Liver (tissue), 9 donors: ENCODE measurements around the gene SEC62. TPM values are rescaled to one million over a fixed set of nuclear protein-coding genes. Genes with fewer than 3 reads are reported as not detected.
A peak's percentile ranks its signal among the peaks of the same experiment; 100 is the strongest.

Experiments used
- DNase-seq: peaks from one replicate; pipeline ENCODE4 v3.0.0-alpha.2; 2017; ENCODE audit warnings: low spot score
- H3K27ac ChIP-seq, 2 donors: one replicate each; pipeline ENCODE4 v1.7.0; 2013; ENCODE audit warnings: inconsistent platforms in 2 of 2, low read length in 2 of 2, control low read depth in 1 of 2, low read depth in 1 of 2, mild to moderate bottlenecking in 1 of 2
- H3K27me3 ChIP-seq, 4 donors: one replicate each; pipeline versions ENCODE4 v1.6.1 to v1.7.0; 2013; ENCODE audit warnings: low read length in 3 of 4, inconsistent platforms in 1 of 4, mild to moderate bottlenecking in 1 of 4, moderate library complexity in 1 of 4; ENCODE audit not compliant: control insufficient read depth in 4 of 4, insufficient read depth in 4 of 4
- H3K36me3 ChIP-seq, 4 donors: one replicate each; pipeline versions ENCODE4 v1.6.1 to v1.7.0; 2013; ENCODE audit warnings: low read length in 3 of 4, mild to moderate bottlenecking in 3 of 4, low read depth in 1 of 4, moderate library complexity in 1 of 4; ENCODE audit not compliant: control insufficient read depth in 4 of 4, insufficient read depth in 3 of 4
- H3K4me1 ChIP-seq, 4 donors: one replicate each; pipeline versions ENCODE4 v1.6.1 to v1.7.0; 2013; ENCODE audit warnings: low read length in 3 of 4, mild to moderate bottlenecking in 3 of 4, moderate library complexity in 1 of 4; ENCODE audit not compliant: control insufficient read depth in 4 of 4, insufficient read depth in 4 of 4
- H3K4me3 ChIP-seq, 3 donors: one replicate each; pipeline versions ENCODE4 v1.6.1 to v1.7.0; 2013; ENCODE audit warnings: low read length in 3 of 3, control low read depth in 1 of 3, low read depth in 1 of 3, mild to moderate bottlenecking in 1 of 3
- H3K9ac ChIP-seq, 2 donors: one replicate each; pipeline ENCODE4 v1.7.0; 2013; ENCODE audit warnings: low read length in 2 of 2, mild to moderate bottlenecking in 2 of 2, moderate library complexity in 2 of 2, control low read depth in 1 of 2, low read depth in 1 of 2
- H3K9me3 ChIP-seq, 4 donors: one replicate each; pipeline versions ENCODE4 v1.6.1 to v1.7.0; 2013; ENCODE audit warnings: low read length in 3 of 4; ENCODE audit not compliant: control insufficient read depth in 4 of 4
- FOXA1 ChIP-seq: IDR thresholded peaks from 2 replicates; pipeline ENCODE4 v1.6.1; 2016; ENCODE audit warnings: antibody characterized with exemption
- FOXA2 ChIP-seq: IDR thresholded peaks from 2 replicates; pipeline ENCODE4 v1.6.1; 2016; ENCODE audit warnings: antibody characterized with exemption
- GABPA ChIP-seq, 2 donors: IDR thresholded peaks in 1 of 2; conservative IDR thresholded peaks in 1 of 2; 2 replicates each; pipeline ENCODE4 v1.6.1; 2016; ENCODE audit warnings: antibody characterized with exemption in 2 of 2, mild to moderate bottlenecking in 1 of 2, moderate library complexity in 1 of 2
- JUND ChIP-seq, 2 donors: IDR thresholded peaks; 2 replicates each; pipeline ENCODE4 v1.6.1; 2016; ENCODE audit warnings: antibody characterized with exemption in 2 of 2
- NR2F2 ChIP-seq: IDR thresholded peaks from 2 replicates; pipeline ENCODE4 v1.6.1; 2016; ENCODE audit warnings: antibody characterized with exemption
- RAD21 ChIP-seq, 2 donors: IDR thresholded peaks; 2 replicates each; pipeline ENCODE4 v1.6.1; 2016; ENCODE audit warnings: antibody characterized with exemption in 2 of 2, mild to moderate bottlenecking in 2 of 2
- RXRA ChIP-seq, 2 donors: IDR thresholded peaks; 2 replicates each; pipeline ENCODE4 v1.6.1; 2017 to 2018; ENCODE audit warnings: antibody characterized with exemption in 2 of 2, mild to moderate bottlenecking in 1 of 2
- SP1 ChIP-seq: IDR thresholded peaks from 2 replicates; pipeline ENCODE4 v1.6.1; 2018; ENCODE audit warnings: antibody characterized with exemption, mild to moderate bottlenecking
- TAF1 ChIP-seq: conservative IDR thresholded peaks from 2 replicates; pipeline ENCODE4 v1.6.1; 2016; ENCODE audit warnings: antibody characterized with exemption, mild to moderate bottlenecking
- WGBS: extraction: QIAGEN DNeasy Blood & Tissue Kit; methylation state at CpG from one replicate; pipeline ENCODE4 v1.1.7; 2013; 5-methylcytosine and 5-hydroxymethylcytosine counted together
- polyA plus RNA-seq, 2 donors: library from polyadenylated mRNA; stranded (reverse) in 1 of 2; unstranded in 1 of 2; fragments of 200-250 nt in 1 of 2; fragments of >200 nt in 1 of 2; fragmentation: Nextera tagmentation in 1 of 2; extraction: Ambion mirVana in 1 of 2; gene quantifications; one replicate each; pipeline versions ENCODE4 v1.2.1 to v1.2.3, GENCODE V29; 2013 to 2015
- total RNA-seq, 2 donors: library from RNA; depleted of rRNA; stranded (reverse); fragments of >200 nt; gene quantifications; one replicate each; pipeline ENCODE4 v1.2.3, GENCODE V29; 2014
- TF ChIP-seq, protein P1 (sequence below): IDR thresholded peaks from 2 replicates; pipeline ENCODE4 v1.6.1; 2016; ENCODE audit warnings: antibody characterized with exemption
- TF ChIP-seq, protein P2 (sequence below): IDR thresholded peaks from 2 replicates; pipeline ENCODE4 v1.6.1; 2016; ENCODE audit warnings: antibody characterized with exemption
- TF ChIP-seq, protein P3 (sequence below): fragments of 150-350 bp; IDR thresholded peaks from 2 replicates; pipeline ENCODE4 v1.5.1; 2017; ENCODE audit warnings: improper control_type of control experiment, low read depth, low read length; ENCODE audit not compliant: missing input control
- TF ChIP-seq, protein P4 (sequence below): IDR thresholded peaks from 2 replicates; pipeline ENCODE4 v1.6.1; 2016; ENCODE audit warnings: antibody characterized with exemption
- TF ChIP-seq, protein P5 (sequence below): IDR thresholded peaks from 2 replicates; pipeline ENCODE4 v1.6.1; 2016; ENCODE audit warnings: antibody characterized with exemption, mild to moderate bottlenecking
- donor health status: healthy.
- donor health status: healthy.
- donor health status: healthy.
- donor health status: healthy.
- donor health status: healthy.

Gene SEC62
- total and polyA plus RNA-seq, 4 donors, result 40.1 to 200 (median 63.3) TPM

DNA sequence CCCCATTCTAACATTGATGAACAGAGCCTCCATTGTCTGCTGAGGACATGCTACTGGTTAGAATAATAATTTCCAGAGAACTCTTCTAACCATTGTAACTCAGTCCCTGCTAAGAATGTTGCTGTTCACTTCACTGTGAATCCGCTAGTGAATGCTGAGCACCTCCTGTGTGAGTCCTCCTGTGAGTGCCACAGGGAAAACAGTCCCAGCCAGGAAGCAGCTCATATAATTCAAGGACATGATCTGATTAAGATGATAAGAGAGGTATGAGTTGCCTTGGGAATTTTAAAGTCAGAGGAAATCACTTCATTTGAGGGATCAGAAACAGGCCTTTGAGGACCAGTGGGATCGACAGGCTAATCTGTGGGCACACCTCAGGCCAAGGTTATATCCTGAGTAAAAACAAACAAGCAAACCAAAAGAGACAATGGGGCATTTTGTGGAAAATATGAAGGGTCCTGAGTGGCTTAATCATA lies 37.3 kb downstream of the SEC62 start:
- 83% methylated on average over 2 of the region's 2 CpGs for WGBS

DNA sequence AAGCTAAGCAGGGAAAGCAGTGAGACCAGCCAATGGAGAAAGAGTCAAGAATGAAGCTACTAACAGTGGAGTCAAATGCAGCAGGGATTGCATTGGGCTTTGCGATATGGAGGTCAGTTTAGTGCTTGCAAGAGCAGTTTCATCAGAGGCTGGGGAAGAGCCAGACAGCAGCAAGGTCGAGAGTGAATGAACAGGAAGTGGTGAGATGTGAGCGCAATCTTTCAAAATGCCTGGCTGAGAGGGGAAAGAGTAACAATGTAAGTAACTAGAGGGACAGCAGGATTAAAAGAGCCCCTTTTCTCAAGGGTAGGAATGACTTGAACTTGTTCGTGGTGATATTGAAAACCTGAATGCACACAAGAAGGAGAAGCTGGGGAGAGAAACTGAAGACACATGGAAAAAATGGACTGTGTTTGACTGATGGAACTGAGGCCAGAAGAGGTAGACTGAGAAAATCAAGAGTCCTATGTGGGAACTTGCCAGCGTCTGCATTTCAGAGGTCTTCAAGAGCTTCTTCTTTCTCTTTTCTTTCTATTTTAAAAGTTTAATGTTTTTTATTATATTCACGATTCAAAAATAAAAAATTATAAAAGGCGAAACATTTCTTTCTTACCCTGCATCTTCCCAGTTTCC lies 40.5 kb downstream of the SEC62 start:
- no peak overlapping the region for H3K4me3 ChIP-seq
- no peak overlapping the region for H3K27ac ChIP-seq
- DNase-seq, result no peak
- H3K4me1 ChIP-seq, result peaks cover 0 to 5% (median 0%) of the 10 kb centered on the region in 4 donors
- TF ChIP-seq FOXA1 (no peak), GABPA (IDR thresholded peaks at IDR 0.05 in 1 of 2, conservative IDR thresholded peaks at IDR 0.05 in 1 of 2) (no peak), SP1 (no peak), RAD21 (IDR thresholded peaks at IDR 0.05) (peak in 1 of 2 donors; percentile 21), JUND (IDR thresholded peaks at IDR 0.05) (no peak)
- TF ChIP-seq, protein P1, sequence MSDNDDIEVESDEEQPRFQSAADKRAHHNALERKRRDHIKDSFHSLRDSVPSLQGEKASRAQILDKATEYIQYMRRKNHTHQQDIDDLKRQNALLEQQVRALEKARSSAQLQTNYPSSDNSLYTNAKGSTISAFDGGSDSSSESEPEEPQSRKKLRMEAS, result no peak
- no peaks in the 10 kb centered on the region for H3K9me3 ChIP-seq
- H3K9ac ChIP-seq, result no peak overlapping the region
- 64% methylated on average over 7 of the region's 7 CpGs for WGBS
- H3K27me3 ChIP-seq, result no peaks in the 10 kb centered on the region
- no peaks in the 10 kb centered on the region for H3K36me3 ChIP-seq

More for the DNA sequence above, 37.3 kb downstream of the SEC62 start:
- H3K9ac ChIP-seq, result no peak overlapping the region
- H3K9me3 ChIP-seq, result no peaks in the 10 kb centered on the region
- no peak for DNase-seq
- H3K4me1 ChIP-seq, result peaks cover 0 to 5% (median 0%) of the 10 kb centered on the region in 4 donors
- H3K4me3 ChIP-seq, result no peak overlapping the region
- H3K27me3 ChIP-seq, result no peaks in the 10 kb centered on the region
- no peaks in the 10 kb centered on the region for H3K36me3 ChIP-seq
- TF ChIP-seq TAF1 (no peak), GABPA (IDR thresholded peaks at IDR 0.05 in 1 of 2, conservative IDR thresholded peaks at IDR 0.05 in 1 of 2) (no peak), RAD21 (IDR thresholded peaks at IDR 0.05) (no peak), FOXA2 (no peak)
- TF ChIP-seq, protein P2, sequence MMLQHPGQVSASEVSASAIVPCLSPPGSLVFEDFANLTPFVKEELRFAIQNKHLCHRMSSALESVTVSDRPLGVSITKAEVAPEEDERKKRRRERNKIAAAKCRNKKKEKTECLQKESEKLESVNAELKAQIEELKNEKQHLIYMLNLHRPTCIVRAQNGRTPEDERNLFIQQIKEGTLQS, result no peak
- TF ChIP-seq, protein P1, result no peak
- TF ChIP-seq, protein P3, sequence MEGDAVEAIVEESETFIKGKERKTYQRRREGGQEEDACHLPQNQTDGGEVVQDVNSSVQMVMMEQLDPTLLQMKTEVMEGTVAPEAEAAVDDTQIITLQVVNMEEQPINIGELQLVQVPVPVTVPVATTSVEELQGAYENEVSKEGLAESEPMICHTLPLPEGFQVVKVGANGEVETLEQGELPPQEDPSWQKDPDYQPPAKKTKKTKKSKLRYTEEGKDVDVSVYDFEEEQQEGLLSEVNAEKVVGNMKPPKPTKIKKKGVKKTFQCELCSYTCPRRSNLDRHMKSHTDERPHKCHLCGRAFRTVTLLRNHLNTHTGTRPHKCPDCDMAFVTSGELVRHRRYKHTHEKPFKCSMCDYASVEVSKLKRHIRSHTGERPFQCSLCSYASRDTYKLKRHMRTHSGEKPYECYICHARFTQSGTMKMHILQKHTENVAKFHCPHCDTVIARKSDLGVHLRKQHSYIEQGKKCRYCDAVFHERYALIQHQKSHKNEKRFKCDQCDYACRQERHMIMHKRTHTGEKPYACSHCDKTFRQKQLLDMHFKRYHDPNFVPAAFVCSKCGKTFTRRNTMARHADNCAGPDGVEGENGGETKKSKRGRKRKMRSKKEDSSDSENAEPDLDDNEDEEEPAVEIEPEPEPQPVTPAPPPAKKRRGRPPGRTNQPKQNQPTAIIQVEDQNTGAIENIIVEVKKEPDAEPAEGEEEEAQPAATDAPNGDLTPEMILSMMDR, result no peak
- no peak overlapping the region for H3K27ac ChIP-seq

DNA sequence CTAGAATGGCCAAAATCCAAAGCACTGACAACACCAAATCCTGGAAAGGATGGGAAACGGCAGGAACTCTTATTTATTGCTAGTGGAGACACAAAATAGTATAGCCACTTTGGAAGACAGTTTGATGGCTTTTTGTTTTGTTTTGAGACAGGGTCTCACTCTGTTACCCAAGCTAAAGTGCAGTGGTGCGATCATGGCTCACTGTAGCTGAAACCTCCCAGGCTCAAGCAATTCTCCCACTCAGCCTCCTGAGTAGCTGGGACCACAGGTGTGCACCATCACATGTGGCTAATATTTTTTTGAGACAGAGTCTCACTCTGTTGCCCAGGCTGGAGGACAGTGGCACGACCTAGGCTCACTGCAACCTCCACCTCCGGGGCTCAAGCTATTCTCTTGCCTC lies 43.9 kb downstream of the SEC62 start:
- no peaks in the 10 kb centered on the region for H3K36me3 ChIP-seq
- DNase-seq, result no peak
- peaks cover 0 to 5% (median 0%) of the 10 kb centered on the region in 4 donors for H3K4me1 ChIP-seq
- no peak overlapping the region for H3K4me3 ChIP-seq
- no peak overlapping the region for H3K27ac ChIP-seq
- no peak overlapping the region for H3K9ac ChIP-seq
- no peaks in the 10 kb centered on the region for H3K9me3 ChIP-seq
- no peaks in the 10 kb centered on the region for H3K27me3 ChIP-seq
- WGBS, result 93% methylated on average over 4 of the region's 4 CpGs
- TF ChIP-seq, protein P4, sequence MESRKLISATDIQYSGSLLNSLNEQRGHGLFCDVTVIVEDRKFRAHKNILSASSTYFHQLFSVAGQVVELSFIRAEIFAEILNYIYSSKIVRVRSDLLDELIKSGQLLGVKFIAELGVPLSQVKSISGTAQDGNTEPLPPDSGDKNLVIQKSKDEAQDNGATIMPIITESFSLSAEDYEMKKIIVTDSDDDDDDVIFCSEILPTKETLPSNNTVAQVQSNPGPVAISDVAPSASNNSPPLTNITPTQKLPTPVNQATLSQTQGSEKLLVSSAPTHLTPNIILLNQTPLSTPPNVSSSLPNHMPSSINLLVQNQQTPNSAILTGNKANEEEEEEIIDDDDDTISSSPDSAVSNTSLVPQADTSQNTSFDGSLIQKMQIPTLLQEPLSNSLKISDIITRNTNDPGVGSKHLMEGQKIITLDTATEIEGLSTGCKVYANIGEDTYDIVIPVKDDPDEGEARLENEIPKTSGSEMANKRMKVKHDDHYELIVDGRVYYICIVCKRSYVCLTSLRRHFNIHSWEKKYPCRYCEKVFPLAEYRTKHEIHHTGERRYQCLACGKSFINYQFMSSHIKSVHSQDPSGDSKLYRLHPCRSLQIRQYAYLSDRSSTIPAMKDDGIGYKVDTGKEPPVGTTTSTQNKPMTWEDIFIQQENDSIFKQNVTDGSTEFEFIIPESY, result no peak
- TF ChIP-seq, protein P3, result no peak
- TF ChIP-seq, protein P1, result no peak
- TF ChIP-seq TAF1 (no peak), RXRA (IDR thresholded peaks at IDR 0.05) (no peak), SP1 (no peak), RAD21 (IDR thresholded peaks at IDR 0.05) (no peak), FOXA2 (no peak), NR2F2 (no peak), JUND (IDR thresholded peaks at IDR 0.05) (no peak)
- TF ChIP-seq, protein P5, sequence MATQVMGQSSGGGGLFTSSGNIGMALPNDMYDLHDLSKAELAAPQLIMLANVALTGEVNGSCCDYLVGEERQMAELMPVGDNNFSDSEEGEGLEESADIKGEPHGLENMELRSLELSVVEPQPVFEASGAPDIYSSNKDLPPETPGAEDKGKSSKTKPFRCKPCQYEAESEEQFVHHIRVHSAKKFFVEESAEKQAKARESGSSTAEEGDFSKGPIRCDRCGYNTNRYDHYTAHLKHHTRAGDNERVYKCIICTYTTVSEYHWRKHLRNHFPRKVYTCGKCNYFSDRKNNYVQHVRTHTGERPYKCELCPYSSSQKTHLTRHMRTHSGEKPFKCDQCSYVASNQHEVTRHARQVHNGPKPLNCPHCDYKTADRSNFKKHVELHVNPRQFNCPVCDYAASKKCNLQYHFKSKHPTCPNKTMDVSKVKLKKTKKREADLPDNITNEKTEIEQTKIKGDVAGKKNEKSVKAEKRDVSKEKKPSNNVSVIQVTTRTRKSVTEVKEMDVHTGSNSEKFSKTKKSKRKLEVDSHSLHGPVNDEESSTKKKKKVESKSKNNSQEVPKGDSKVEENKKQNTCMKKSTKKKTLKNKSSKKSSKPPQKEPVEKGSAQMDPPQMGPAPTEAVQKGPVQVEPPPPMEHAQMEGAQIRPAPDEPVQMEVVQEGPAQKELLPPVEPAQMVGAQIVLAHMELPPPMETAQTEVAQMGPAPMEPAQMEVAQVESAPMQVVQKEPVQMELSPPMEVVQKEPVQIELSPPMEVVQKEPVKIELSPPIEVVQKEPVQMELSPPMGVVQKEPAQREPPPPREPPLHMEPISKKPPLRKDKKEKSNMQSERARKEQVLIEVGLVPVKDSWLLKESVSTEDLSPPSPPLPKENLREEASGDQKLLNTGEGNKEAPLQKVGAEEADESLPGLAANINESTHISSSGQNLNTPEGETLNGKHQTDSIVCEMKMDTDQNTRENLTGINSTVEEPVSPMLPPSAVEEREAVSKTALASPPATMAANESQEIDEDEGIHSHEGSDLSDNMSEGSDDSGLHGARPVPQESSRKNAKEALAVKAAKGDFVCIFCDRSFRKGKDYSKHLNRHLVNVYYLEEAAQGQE, result no peak
